Upper lobe of left lung (tissue), 4 donors: Measurements from ENCODE around the gene NMU.

Experiments used
- EP300 ChIP-seq, 4 donors: sonication (generic); formaldehyde crosslinking; IDR thresholded peaks; one replicate each; pipeline ENCODE4 v1.5.1; 2017; ENCODE audit warnings: antibody characterized with exemption in 4 of 4, control low read depth in 2 of 4
- POLR2A ChIP-seq, 4 donors: fragments of 450-650 bp; IDR thresholded peaks; one replicate each; pipeline ENCODE4 v1.5.1; 2016 to 2017; ENCODE audit warnings: antibody characterized with exemption in 4 of 4, mild to moderate bottlenecking in 2 of 4
- POLR2AphosphoS5 ChIP-seq, 2 donors: sonication (generic); formaldehyde crosslinking; IDR thresholded peaks; one replicate each; pipeline ENCODE4 v1.5.1; 2017; ENCODE audit warnings: antibody characterized with exemption in 2 of 2
- TF ChIP-seq, protein P1 (sequence below), 6 experiments: fragments of 450-650 bp in 4 of 6; fragments of 200-600 bp in 2 of 6; sonication (generic) in 2 of 6; IDR thresholded peaks; one replicate each; pipeline ENCODE4 v1.5.1; 2016 to 2019; ENCODE audit warnings: antibody characterized with exemption in 6 of 6

DNA sequence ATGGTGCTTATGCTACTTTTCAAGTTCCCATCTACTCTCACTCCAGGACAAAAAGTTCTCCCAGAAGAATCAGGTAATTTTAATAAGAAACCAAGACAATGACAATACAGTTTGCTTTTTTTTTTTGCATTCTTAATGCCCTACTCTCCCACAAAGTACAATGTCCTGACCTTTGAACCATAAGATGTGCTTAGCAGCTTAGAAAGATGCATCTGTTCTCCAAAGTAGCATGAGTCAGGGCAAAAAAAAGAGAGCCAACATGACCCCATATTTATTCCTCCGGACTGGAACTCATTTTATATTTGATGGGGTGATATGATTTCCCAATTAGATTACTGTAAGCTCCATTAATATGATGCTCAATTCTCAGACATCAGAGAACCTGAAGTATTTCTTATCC is 27.5 kb downstream of the NMU start:
- TF ChIP-seq, protein P1, sequence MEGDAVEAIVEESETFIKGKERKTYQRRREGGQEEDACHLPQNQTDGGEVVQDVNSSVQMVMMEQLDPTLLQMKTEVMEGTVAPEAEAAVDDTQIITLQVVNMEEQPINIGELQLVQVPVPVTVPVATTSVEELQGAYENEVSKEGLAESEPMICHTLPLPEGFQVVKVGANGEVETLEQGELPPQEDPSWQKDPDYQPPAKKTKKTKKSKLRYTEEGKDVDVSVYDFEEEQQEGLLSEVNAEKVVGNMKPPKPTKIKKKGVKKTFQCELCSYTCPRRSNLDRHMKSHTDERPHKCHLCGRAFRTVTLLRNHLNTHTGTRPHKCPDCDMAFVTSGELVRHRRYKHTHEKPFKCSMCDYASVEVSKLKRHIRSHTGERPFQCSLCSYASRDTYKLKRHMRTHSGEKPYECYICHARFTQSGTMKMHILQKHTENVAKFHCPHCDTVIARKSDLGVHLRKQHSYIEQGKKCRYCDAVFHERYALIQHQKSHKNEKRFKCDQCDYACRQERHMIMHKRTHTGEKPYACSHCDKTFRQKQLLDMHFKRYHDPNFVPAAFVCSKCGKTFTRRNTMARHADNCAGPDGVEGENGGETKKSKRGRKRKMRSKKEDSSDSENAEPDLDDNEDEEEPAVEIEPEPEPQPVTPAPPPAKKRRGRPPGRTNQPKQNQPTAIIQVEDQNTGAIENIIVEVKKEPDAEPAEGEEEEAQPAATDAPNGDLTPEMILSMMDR (IDR thresholded peaks at IDR 0.05), result no peak
- TF ChIP-seq POLR2A (IDR thresholded peaks at IDR 0.05) (no peak), POLR2AphosphoS5 (IDR thresholded peaks at IDR 0.05) (no peak), EP300 (IDR thresholded peaks at IDR 0.05) (no peak)
